Raji (cell line): ENCODE measurements around the gene INVS.

ENCODE experiments used
- POLR2A ChIP-seq: IDR thresholded peaks from 2 replicates; pipeline ENCODE4 v1.6.1; 2011; ENCODE audit warnings: low read depth, low read length, control low read depth; ENCODE audit not compliant: insufficient read depth

INVS gene

DNA sequence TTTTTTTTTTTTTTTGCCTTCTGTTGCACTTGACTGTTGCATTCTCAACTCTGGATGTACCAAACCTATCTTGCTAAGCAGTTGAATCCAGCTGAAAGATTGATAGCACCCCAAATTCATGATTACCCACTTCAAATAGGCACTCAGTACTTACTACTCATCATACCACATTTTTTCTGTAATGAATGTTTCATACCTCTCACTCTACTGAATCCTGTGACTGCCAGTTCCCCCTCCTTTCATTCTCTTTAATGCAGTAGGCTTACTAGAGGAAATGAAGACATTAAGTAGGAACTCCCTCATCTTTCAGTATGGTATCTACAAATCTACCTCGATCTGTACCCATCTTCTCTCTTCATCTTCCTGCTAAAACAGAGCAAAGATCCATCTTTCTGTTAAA lies 6.8 kb downstream of the INVS start:
- TF ChIP-seq POLR2A, result no peak

GRCh38 chr9:100106616-100107015 lies 7.6 kb downstream of the INVS start:
- no peak for TF ChIP-seq POLR2A

DNA sequence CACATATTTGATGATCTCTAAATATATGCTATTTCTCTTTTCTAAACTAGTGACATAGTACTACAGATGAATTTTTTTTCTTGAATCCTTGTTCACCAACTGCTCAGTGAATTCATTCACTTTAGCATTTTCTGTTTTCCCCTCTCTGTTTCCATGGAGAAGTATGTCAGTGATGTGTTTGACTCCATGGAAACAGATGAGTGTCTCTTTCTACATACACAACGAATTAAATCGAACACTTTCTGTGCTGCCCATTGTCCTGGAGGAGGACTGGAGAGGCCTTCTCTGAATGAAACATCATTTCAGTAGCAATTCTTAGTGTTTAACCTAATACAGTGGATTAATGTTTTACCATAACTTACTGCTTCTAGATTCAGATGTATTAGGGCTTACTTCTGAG lies 9.5 kb downstream of the INVS start:
- no peak for TF ChIP-seq POLR2A

GRCh38 chr9:100111235-100111634 lies 12.2 kb downstream of the INVS start:
- no peak for TF ChIP-seq POLR2A

GRCh38 chr9:100112677-100113336 lies 13.8 kb downstream of the INVS start:
- no peak for TF ChIP-seq POLR2A

- no peak for TF ChIP-seq POLR2A
Measured at GRCh38 chr9:100117316-100117715, 18.3 kb downstream of the INVS start.

- no peak for TF ChIP-seq POLR2A
Measured at GRCh38 chr9:100120286-100120685, 21.2 kb downstream of the INVS start.

DNA sequence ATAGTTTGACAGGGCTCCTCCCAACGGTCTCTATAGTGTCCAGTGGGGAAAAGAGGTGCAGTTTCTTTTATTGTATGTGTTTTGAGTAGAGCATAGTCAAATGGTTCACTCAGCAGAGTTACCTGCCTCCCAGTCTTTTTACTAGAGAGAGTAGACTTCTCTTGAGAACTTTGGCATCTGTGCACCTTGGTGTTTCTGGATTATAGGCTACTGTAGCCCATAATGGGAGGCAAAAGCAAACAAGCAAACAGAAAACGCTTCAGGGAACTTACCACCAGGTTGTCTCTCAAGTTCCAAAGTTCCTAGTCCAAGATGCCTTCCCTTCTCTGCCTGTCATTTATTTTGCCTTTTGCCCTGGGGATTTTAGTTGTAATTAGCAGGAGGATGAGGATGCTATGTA lies 26.2 kb downstream of the INVS start:
- no peak for TF ChIP-seq POLR2A

GRCh38 chr9:100125910-100126309 lies 26.9 kb downstream of the INVS start:
- TF ChIP-seq POLR2A, result no peak

DNA sequence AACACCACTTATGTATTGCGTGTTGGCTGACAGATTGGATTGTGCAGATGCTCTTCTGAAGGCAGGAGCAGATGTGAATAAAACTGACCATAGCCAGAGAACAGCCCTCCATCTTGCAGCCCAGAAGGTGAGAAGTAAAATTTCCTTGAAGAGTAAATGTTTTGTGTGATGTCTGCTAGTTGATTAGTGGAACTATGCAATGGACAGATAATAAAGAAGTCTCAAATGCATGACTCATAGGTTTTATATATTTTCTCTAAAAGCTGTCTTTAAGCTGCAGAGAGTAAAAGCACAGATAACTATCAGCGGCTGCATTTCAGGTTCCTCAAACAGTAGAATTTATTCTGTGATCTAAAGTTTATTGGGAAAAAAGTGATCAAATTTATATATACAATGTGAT lies 27.4 kb downstream of the INVS start:
- TF ChIP-seq POLR2A, result no peak

GRCh38 chr9:100129772-100130171 lies 30.7 kb downstream of the INVS start:
- TF ChIP-seq POLR2A, result no peak

DNA sequence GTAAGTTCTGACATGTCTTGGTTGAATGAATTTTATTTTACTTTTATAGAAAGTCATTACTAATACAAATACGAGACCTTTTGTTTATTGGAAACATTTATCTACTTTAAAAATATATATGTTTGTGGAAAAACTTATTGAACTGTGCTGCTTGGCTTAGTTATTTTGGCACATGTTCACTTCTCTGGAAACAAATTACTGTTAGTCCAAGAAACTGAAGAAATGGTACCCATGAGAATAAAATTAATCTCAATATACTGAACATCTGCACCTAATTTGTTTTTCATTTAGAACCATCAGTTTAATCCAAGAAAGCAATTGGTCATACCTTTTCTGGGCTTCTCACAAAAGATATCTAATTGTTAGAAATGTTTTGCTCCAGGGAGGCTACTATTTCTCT lies 32.2 kb downstream of the INVS start:
- no peak for TF ChIP-seq POLR2A

DNA sequence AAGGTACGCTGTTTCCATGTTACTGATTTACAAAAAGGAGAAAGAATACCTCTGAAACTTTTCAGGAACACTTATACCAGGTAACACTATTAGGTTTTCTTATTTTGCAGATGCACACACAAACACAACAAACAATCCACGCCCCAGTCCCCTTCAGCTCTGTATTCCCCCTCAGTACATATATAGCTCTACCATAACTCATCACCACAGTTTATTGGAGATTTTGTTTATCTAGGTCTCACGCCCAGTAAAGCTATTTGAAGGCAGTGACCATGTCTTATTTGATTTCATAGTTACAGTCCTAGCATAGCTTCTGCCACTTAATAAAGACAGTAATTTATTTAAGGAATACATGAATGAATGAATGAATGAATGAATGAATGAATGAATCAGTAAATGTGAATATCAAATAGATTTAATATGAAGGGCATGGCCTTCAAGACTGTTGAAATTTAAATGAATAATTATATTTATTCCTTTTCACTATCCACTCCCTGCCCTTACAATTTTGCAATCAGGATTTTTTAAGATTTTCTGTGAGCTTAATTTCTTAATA lies 32.9 kb downstream of the INVS start:
- no peak for TF ChIP-seq POLR2A

DNA sequence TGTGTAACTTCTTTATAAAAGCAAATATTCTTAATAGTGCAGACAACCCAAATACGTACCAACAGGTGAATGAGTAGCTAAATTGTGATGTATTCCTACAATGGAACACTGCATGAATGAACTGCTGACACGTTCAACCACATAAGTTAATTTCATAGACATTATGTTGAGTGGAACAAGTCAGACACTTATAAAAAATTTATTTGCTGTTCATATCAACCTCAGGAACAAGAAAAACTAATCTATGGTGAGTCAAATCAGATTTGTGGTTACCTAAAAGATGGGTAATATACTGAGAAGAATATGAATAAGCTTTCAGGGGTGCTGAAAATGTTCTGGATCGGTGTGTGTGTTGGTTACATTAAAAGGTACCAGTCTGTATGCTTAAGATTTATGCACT lies 35.7 kb downstream of the INVS start:
- TF ChIP-seq POLR2A, result no peak

- TF ChIP-seq POLR2A, result no peak
Measured at GRCh38 chr9:100150214-100150613, 51.2 kb downstream of the INVS start.

- TF ChIP-seq POLR2A, result no peak
Measured at GRCh38 chr9:100160021-100160420, 61.0 kb downstream of the INVS start.

GRCh38 chr9:100167176-100167575 lies 68.1 kb downstream of the INVS start:
- no peak for TF ChIP-seq POLR2A
